HCT116 (cell line): ENCODE data around the gene BNIP5. TPM values are rescaled to one million over a fixed set of nuclear protein-coding genes. Genes with fewer than 3 reads are reported as not detected.
"Not testable (repeated sequence)": the region's sequence is repeated elsewhere in the genome, so short reads cannot be mapped to it uniquely, and the experiment has no call there.

Experiments
- ATAC-seq: fragments of 200-7000 bp; cut with Tn5 transposase; 2 replicates; pipeline ENCODE4 v1.9.1; 2020; ENCODE audit warnings: mild to moderate bottlenecking, moderate library complexity
- BruUV-seq: library from RNA; stranded (reverse); fragments of 400-500 nt; replicated peaks from 2 replicates; lab custom pipeline; 2021; lab: Mats Ljungman, UMichigan
- CTCF ChIA-PET: fragments of 300-600 bp; sonication (Branson Sonifier 250); formaldehyde crosslinking; loops from one replicate; lab custom pipeline; 2021; ENCODE audit warnings: antibody characterized with exemption; lab: Charles Lee
- POLR2A ChIA-PET: fragments of 300-600, 350-600 bp; sonication (Branson Sonifier 250); formaldehyde crosslinking; loops from one replicate; lab custom pipeline; 2021; ENCODE audit warnings: antibody characterized with exemption; lab: Charles Lee
- RAD21 ChIA-PET, 2 experiments: fragments of 300-600 bp; sonication (Branson Sonifier 250); formaldehyde crosslinking; loops; one replicate each; lab custom pipeline; 2023; ENCODE audit warnings: low total read pairs in 2 of 2; ENCODE audit not compliant: uncharacterized antibody in 2 of 2, unreplicated experiment in 2 of 2, low non-redundant PET in 1 of 2; lab: Charles Lee
- DNase-seq: peaks from one replicate; pipeline ENCODE4 v3.0.0-alpha.2; 2010; ENCODE audit warnings: low read depth, low spot score
- H2AFZ ChIP-seq: fragments of 200-600 bp; shearing (Covaris generic), sonication (generic); 2 replicates; pipeline ENCODE4 v1.6.1; 2017; ENCODE audit warnings: low read depth, mixed run types, mixed read lengths, antibody characterized with exemption, low read length; ENCODE audit not compliant: poor library complexity, severe bottlenecking
- H3K27ac ChIP-seq: 2 replicates; pipeline ENCODE4 v1.5.1; 2012; ENCODE audit warnings: low read depth, low read length
- H3K27me3 ChIP-seq: fragments of 200-600 bp; sonication (generic); 2 replicates; pipeline ENCODE4 v1.6.1; 2016; ENCODE audit warnings: mixed run types, low read length, mixed read lengths; ENCODE audit not compliant: insufficient read depth
- H3K36me3 ChIP-seq, 2 experiments: fragments of 200-500 bp in 1 of 2; fragments of 200-600 bp in 1 of 2; sonication (Bioruptor generic) in 1 of 2; sonication (generic) in 1 of 2; 2 replicates each; pipeline versions ENCODE4 v1.5.1 to v1.6.1; 2014 to 2016; ENCODE audit warnings: low read length in 2 of 2, inconsistent platforms in 1 of 2, mixed read lengths in 1 of 2, mixed run types in 1 of 2; ENCODE audit not compliant: insufficient read depth in 2 of 2, control insufficient read depth in 1 of 2
- H3K4me1 ChIP-seq, 2 experiments: fragments of 200-600 bp in 1 of 2; sonication (generic) in 1 of 2; 2 replicates each; pipeline versions ENCODE4 v1.5.1 to v1.6.1; 2012 to 2017; ENCODE audit warnings: low read length in 2 of 2, inconsistent platforms in 1 of 2, mild to moderate bottlenecking in 1 of 2, mixed read lengths in 1 of 2, mixed run types in 1 of 2, moderate library complexity in 1 of 2; ENCODE audit not compliant: insufficient read depth in 2 of 2, control insufficient read depth in 1 of 2
- H3K4me2 ChIP-seq: fragments of 200-600 bp; sonication (generic); 2 replicates; pipeline ENCODE4 v1.6.1; 2017; ENCODE audit warnings: mixed run types, low read length, mixed read lengths
- H3K4me3 ChIP-seq, 2 experiments: fragments of 200-600 bp in 1 of 2; sonication (generic) in 1 of 2; replicated peaks in 1 of 2; 2 replicates each; pipeline ENCODE4 v1.5.1; 2011 to 2016; ENCODE audit warnings: low read length in 2 of 2, control low read depth in 1 of 2, low read depth in 1 of 2, mild to moderate bottlenecking in 1 of 2, mixed read lengths in 1 of 2, mixed run types in 1 of 2
- H3K79me2 ChIP-seq: fragments of 200-600 bp; sonication (generic); 2 replicates; pipeline ENCODE4 v1.6.1; 2017; ENCODE audit warnings: mild to moderate bottlenecking, mixed run types, low read length, moderate library complexity, mixed read lengths; ENCODE audit not compliant: insufficient read depth
- H3K9ac ChIP-seq: fragments of 200-600 bp; sonication (generic); 2 replicates; pipeline ENCODE4 v1.6.1; 2016; ENCODE audit warnings: low read length, mixed read lengths
- H3K9me2 ChIP-seq: fragments of 200-600 bp; sonication (generic), shearing (Covaris generic); 2 replicates; pipeline ENCODE4 v1.6.1; 2017; ENCODE audit warnings: mixed run types, mild to moderate bottlenecking, moderate library complexity; ENCODE audit not compliant: insufficient read depth
- H3K9me3 ChIP-seq, 2 experiments: fragments of 200-500 bp in 1 of 2; fragments of 200-600 bp in 1 of 2; sonication (Bioruptor generic) in 1 of 2; sonication (generic) in 1 of 2; 2 replicates each; pipeline ENCODE4 v1.6.1; 2014 to 2017; ENCODE audit warnings: low read length in 2 of 2, mixed read lengths in 2 of 2, inconsistent platforms in 1 of 2, low read depth in 1 of 2, mild to moderate bottlenecking in 1 of 2, mixed run types in 1 of 2, moderate library complexity in 1 of 2; ENCODE audit not compliant: control insufficient read depth in 1 of 2, insufficient read depth in 1 of 2
- H4K20me1 ChIP-seq: fragments of 200-600 bp; sonication (generic), shearing (Covaris generic); 2 replicates; pipeline ENCODE4 v1.6.1; 2017; ENCODE audit warnings: mixed run types, mild to moderate bottlenecking, moderate library complexity; ENCODE audit not compliant: insufficient read depth
- CBX3 ChIP-seq: IDR thresholded peaks from 2 replicates; pipeline ENCODE4 v1.6.1; 2012; ENCODE audit warnings: low read depth
- CEBPB ChIP-seq: IDR thresholded peaks from 2 replicates; pipeline ENCODE4 v1.6.1; 2012; ENCODE audit warnings: low read depth
- EGR1 ChIP-seq: IDR thresholded peaks from 2 replicates; pipeline ENCODE4 v1.6.1; 2012; ENCODE audit warnings: low read depth
- EZH2phosphoT487 ChIP-seq: fragments of 200-600 bp; IDR thresholded peaks from 2 replicates; pipeline ENCODE4 v1.6.1; 2018; ENCODE audit warnings: antibody characterized with exemption, borderline replicate concordance
- JUND ChIP-seq: IDR thresholded peaks from 2 replicates; pipeline ENCODE4 v1.6.1; 2012
- POLR2AphosphoS5 ChIP-seq: IDR thresholded peaks from 2 replicates; pipeline ENCODE4 v1.6.1; 2011; ENCODE audit warnings: mild to moderate bottlenecking, low read depth, low read length, moderate library complexity
- RAD21 ChIP-seq: IDR thresholded peaks from 2 replicates; pipeline ENCODE4 v1.6.1; 2012; ENCODE audit warnings: low read depth, mild to moderate bottlenecking
- TCF7L2 ChIP-seq: IDR thresholded peaks from 2 replicates; pipeline ENCODE4 v1.7.0; 2011; ENCODE audit warnings: borderline replicate concordance, inconsistent platforms; ENCODE audit not compliant: insufficient read depth, insufficient read length; ENCODE audit errors: extremely low read depth
- YY1 ChIP-seq: IDR thresholded peaks from 2 replicates; pipeline ENCODE4 v1.6.1; 2011; ENCODE audit warnings: low read length, low read depth, moderate library complexity, mild to moderate bottlenecking; ENCODE audit not compliant: insufficient replicate concordance; ENCODE audit errors: extremely low read depth
- ZFX ChIP-seq: fragments of 450-650 bp; IDR thresholded peaks from 2 replicates; pipeline ENCODE4 v1.6.1; 2017
- ZNF274 ChIP-seq: fragments of 200-500 bp; sonication (Bioruptor generic); IDR thresholded peaks from 2 replicates; pipeline ENCODE4 v1.6.1; 2014; ENCODE audit warnings: mild to moderate bottlenecking, low read depth, low read length, inconsistent platforms
- intact Hi-C: fragments of 100-400 bp; cut with micrococcal nuclease; formaldehyde crosslinking; loops from 2 replicates; pipeline ENCODE4 v1.10.0; 2022
- total RNA-seq: library from RNA; stranded (reverse); gene quantifications from one replicate; pipeline ENCODE4 v1.2.1, GENCODE V29; 2021; ENCODE audit not compliant: unreplicated experiment
- TF ChIP-seq, protein P1 (sequence below): IDR thresholded peaks from 2 replicates; pipeline ENCODE4 v1.6.1; 2012
- TF ChIP-seq, protein P2 (sequence below), 3 experiments: fragments of 200-600 bp in 1 of 3; sonication (generic) in 1 of 3; IDR thresholded peaks in 2 of 3; conservative IDR thresholded peaks in 1 of 3; 2 replicates each; pipeline ENCODE4 v1.5.1; 2012 to 2017; ENCODE audit warnings: low read depth in 2 of 3, low read length in 2 of 3, antibody characterized with exemption in 1 of 3, borderline replicate concordance in 1 of 3, control low read depth in 1 of 3, mild to moderate bottlenecking in 1 of 3, mixed read lengths in 1 of 3, mixed run types in 1 of 3, moderate library complexity in 1 of 3; ENCODE audit not compliant: insufficient read depth in 1 of 3
- TF ChIP-seq, protein P3 (sequence below): IDR thresholded peaks from 2 replicates; pipeline ENCODE4 v1.6.1; 2011; ENCODE audit warnings: mild to moderate bottlenecking, low read length, moderate library complexity; ENCODE audit not compliant: insufficient replicate concordance; ENCODE audit errors: extremely low read depth

BNIP5 gene
- total RNA-seq, 1 experiment from 2014 or later, result not detected

DNA sequence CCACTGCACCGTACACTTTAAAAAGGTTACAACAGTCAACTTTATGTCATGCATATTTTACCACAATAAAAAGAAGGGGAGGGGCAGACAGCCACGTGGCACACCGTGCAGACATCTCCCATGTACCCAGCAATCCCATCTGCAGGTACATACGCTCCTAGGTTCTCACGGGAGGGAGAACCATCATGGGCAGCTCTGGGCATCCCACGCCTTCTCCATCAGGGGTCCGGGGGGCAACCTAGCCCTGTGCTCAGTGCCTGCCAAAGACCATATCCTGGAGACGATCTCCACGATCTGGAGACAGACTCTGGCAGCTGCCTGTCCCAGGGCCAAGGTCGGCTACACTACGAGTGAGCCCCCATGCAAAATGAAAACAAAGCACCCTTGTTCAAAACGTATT is 2.5 kb upstream of the BNIP5 start:
- Histone ChIP-seq H3K79me2 (no peaks in the 10 kb centered on the region), H4K20me1 (no peaks in the 10 kb centered on the region), H3K4me2 (no peak overlapping the region), H2AFZ (no peak overlapping the region), H3K27me3 (0 out of 2 replicates have a peak, but pooled peaks cover 6% of the 10 kb centered on the region), H3K4me1 (peaks cover 5 to 13% of the 10 kb centered on the region in 2 experiments), H3K27ac (no peak overlapping the region), H3K9ac (no peak overlapping the region), H3K36me3 (no peaks in the 10 kb centered on the region), H3K9me3 (no peaks in the 10 kb centered on the region), H3K9me2 (no peaks in the 10 kb centered on the region), H3K4me3 (no peak overlapping the region)
- ChIA-PET POLR2A (no interaction called here), RAD21 (no interaction called here), CTCF (no interaction called here)
- intact Hi-C loops, result no loop called here
- BruUV-seq, result no TSS peak
- ATAC-seq (no peak), DNase-seq (no peak)
- no peak for TF ChIP-seq YY1
- no peak for TF ChIP-seq CEBPB
- TF ChIP-seq, protein P1, sequence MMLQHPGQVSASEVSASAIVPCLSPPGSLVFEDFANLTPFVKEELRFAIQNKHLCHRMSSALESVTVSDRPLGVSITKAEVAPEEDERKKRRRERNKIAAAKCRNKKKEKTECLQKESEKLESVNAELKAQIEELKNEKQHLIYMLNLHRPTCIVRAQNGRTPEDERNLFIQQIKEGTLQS, result no peak
- TF ChIP-seq ZFX, result no peak
- TF ChIP-seq, protein P2, sequence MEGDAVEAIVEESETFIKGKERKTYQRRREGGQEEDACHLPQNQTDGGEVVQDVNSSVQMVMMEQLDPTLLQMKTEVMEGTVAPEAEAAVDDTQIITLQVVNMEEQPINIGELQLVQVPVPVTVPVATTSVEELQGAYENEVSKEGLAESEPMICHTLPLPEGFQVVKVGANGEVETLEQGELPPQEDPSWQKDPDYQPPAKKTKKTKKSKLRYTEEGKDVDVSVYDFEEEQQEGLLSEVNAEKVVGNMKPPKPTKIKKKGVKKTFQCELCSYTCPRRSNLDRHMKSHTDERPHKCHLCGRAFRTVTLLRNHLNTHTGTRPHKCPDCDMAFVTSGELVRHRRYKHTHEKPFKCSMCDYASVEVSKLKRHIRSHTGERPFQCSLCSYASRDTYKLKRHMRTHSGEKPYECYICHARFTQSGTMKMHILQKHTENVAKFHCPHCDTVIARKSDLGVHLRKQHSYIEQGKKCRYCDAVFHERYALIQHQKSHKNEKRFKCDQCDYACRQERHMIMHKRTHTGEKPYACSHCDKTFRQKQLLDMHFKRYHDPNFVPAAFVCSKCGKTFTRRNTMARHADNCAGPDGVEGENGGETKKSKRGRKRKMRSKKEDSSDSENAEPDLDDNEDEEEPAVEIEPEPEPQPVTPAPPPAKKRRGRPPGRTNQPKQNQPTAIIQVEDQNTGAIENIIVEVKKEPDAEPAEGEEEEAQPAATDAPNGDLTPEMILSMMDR (IDR thresholded peaks at IDR 0.05 in 2 of 3, conservative IDR thresholded peaks at IDR 0.05 in 1 of 3; ENCODE audit: borderline replicate concordance in 1 of 3, insufficient read depth in 1 of 3, low read depth in 2 of 3, low read length in 2 of 3), result no peak
- TF ChIP-seq CBX3, result no peak
- TF ChIP-seq, protein P3, sequence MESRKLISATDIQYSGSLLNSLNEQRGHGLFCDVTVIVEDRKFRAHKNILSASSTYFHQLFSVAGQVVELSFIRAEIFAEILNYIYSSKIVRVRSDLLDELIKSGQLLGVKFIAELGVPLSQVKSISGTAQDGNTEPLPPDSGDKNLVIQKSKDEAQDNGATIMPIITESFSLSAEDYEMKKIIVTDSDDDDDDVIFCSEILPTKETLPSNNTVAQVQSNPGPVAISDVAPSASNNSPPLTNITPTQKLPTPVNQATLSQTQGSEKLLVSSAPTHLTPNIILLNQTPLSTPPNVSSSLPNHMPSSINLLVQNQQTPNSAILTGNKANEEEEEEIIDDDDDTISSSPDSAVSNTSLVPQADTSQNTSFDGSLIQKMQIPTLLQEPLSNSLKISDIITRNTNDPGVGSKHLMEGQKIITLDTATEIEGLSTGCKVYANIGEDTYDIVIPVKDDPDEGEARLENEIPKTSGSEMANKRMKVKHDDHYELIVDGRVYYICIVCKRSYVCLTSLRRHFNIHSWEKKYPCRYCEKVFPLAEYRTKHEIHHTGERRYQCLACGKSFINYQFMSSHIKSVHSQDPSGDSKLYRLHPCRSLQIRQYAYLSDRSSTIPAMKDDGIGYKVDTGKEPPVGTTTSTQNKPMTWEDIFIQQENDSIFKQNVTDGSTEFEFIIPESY, result no peak
- TF ChIP-seq ZNF274, result no peak
- no peak for TF ChIP-seq POLR2AphosphoS5
- TF ChIP-seq RAD21, result no peak
- no peak for TF ChIP-seq JUND
- no peak for TF ChIP-seq EGR1
- TF ChIP-seq TCF7L2, result no peak
- no peak for TF ChIP-seq EZH2phosphoT487

DNA sequence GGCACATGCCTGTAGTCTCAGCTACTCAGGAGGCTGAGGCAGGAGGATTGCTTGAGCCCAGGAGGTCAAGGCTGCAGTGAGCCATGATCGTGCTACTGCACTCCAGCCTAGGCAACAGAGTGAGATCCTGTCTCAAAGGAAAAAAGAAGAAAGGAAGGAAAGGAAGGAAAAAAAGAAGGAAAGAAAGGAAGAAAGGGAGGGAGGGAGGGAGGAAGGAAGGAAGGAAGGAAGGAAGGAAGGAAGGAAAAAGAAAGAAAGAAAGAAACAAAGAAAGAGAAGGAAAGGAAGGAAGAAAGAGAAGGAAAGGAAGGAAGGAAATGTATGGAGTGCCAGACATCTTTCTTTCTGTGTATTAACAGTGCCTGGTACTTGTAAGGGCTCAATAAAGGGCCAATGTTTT is 1.5 kb upstream of the BNIP5 start:
- intact Hi-C loops, H3K36me3 ChIP-seq, DNase-seq, CTCF ChIA-PET, H3K9ac ChIP-seq, H3K79me2 ChIP-seq, ATAC-seq, H2AFZ ChIP-seq, H4K20me1 ChIP-seq, H3K9me2 ChIP-seq, H3K27me3 ChIP-seq, H3K27ac ChIP-seq, RAD21 ChIA-PET, H3K4me3 ChIP-seq, H3K4me2 ChIP-seq, H3K9me3 ChIP-seq, POLR2A ChIA-PET, BruUV-seq: not testable (repeated sequence)
- peaks cover 5 to 13% of the 10 kb centered on the region in 2 experiments for H3K4me1 ChIP-seq
